ENCODE data around the gene TRIM14.

- TF ChIP-seq ARNTL (CRISPR knock-in tag; IDR thresholded peaks at IDR 0.05; ENCODE audit: borderline replicate concordance, low read depth) = no peak
- no peak for TF ChIP-seq CSDC2 (CRISPR knock-in tag; IDR thresholded peaks at IDR 0.05)
- no peak for TF ChIP-seq ZFP30 (CRISPR knock-in tag; IDR thresholded peaks at IDR 0.05)
- TF ChIP-seq SNAI2 (CRISPR knock-in tag; IDR thresholded peaks at IDR 0.05) = no peak
- no peak for TF ChIP-seq CREB5 (CRISPR knock-in tag; IDR thresholded peaks at IDR 0.05; ENCODE audit: low read depth)
- TF ChIP-seq TSHZ2 (CRISPR knock-in tag; IDR thresholded peaks at IDR 0.05) = no peak
- TF ChIP-seq TOX (CRISPR knock-in tag; IDR thresholded peaks at IDR 0.05; ENCODE audit: borderline replicate concordance) = no peak
- no peak for TF ChIP-seq GLIS3 (CRISPR knock-in tag; IDR thresholded peaks at IDR 0.05)
- TF ChIP-seq PATZ1 (CRISPR knock-in tag; IDR thresholded peaks at IDR 0.05; ENCODE audit: borderline replicate concordance) = no peak
Measured at GRCh38 chr9:98054376-98054951, 64.6 kb downstream of the TRIM14 start.
